ENCODE results near the gene CALML5. TPM values are rescaled to one million over a fixed set of nuclear protein-coding genes. Genes with fewer than 3 reads are reported as not detected.

CALML5 gene
- total and polyA plus RNA-seq, 2 experiments from 2014 or later, result not detected

- 77 to 78% methylated on average over 10 of the region's 10 CpGs for WGBS, 2 experiments (ENCODE audit: low coverage in 1 of 2, low lambda C conversion rate in 2 of 2, missing lambda C conversion rate in 2 of 2)
- H2AFZ ChIP-seq, result no peak overlapping the region
- in situ Hi-C loops (cut with MboI), result no loop called here
- H3K27ac ChIP-seq, result no peak overlapping the region
- H3K9me3 ChIP-seq (ENCODE audit: low read depth), result no peaks in the 10 kb centered on the region
- TF ChIP-seq EZH2 (IDR thresholded peaks at IDR 0.05; ENCODE audit: insufficient read depth, poor library complexity, severe bottlenecking) (no peak), EZH2phosphoT487 (IDR thresholded peaks at IDR 0.05; ENCODE audit: insufficient read depth, low read depth) (no peak)
- no peak for DNase-seq
- H3K79me2 ChIP-seq (ENCODE audit: insufficient read depth), result no peaks in the 10 kb centered on the region
- H3K27me3 ChIP-seq (replicated peaks; ENCODE audit: insufficient read depth), result no peaks in the 10 kb centered on the region
- no peaks in the 10 kb centered on the region for H3K9me2 ChIP-seq (ENCODE audit: insufficient read depth)
- H3K4me1 ChIP-seq (ENCODE audit: insufficient read depth), result no peaks in the 10 kb centered on the region
- H3K4me3 ChIP-seq, result no peak overlapping the region
- no peaks in the 10 kb centered on the region for H3K36me3 ChIP-seq (ENCODE audit: low read depth)
- no peaks in the 10 kb centered on the region for H4K20me1 ChIP-seq (ENCODE audit: insufficient read depth)
- H3K4me2 ChIP-seq (ENCODE audit: unreplicated experiment), result no peak overlapping the region
- H3F3A ChIP-seq (ENCODE audit: insufficient read depth), result no peaks in the 10 kb centered on the region
- no peak overlapping the region for H3K9ac ChIP-seq
These were observed 16.8 kb upstream of the CALML5 start for GRCh38 chr10:5515948-5516761.

- TF ChIP-seq EZH2phosphoT487 (IDR thresholded peaks at IDR 0.05; ENCODE audit: insufficient read depth, low read depth) (no peak), EZH2 (IDR thresholded peaks at IDR 0.05; ENCODE audit: insufficient read depth, poor library complexity, severe bottlenecking) (no peak)
- in situ Hi-C loops (cut with MboI), result no loop called here
- Histone ChIP-seq H3K9me3 (ENCODE audit: low read depth) (no peaks in the 10 kb centered on the region), H3K79me2 (ENCODE audit: insufficient read depth) (no peaks in the 10 kb centered on the region), H3K4me3 (no peak overlapping the region), H3K4me2 (ENCODE audit: unreplicated experiment) (no peak overlapping the region), H3F3A (ENCODE audit: insufficient read depth) (no peaks in the 10 kb centered on the region), H4K20me1 (ENCODE audit: insufficient read depth) (no peaks in the 10 kb centered on the region), H2AFZ (no peak overlapping the region), H3K9me2 (ENCODE audit: insufficient read depth) (no peaks in the 10 kb centered on the region), H3K27ac (no peak overlapping the region), H3K27me3 (replicated peaks; ENCODE audit: insufficient read depth) (no peaks in the 10 kb centered on the region), H3K36me3 (ENCODE audit: low read depth) (no peaks in the 10 kb centered on the region), H3K9ac (no peak overlapping the region), H3K4me1 (ENCODE audit: insufficient read depth) (no peaks in the 10 kb centered on the region)
- no peak for DNase-seq
- 68 to 74% methylated on average over 16 of the region's 16 CpGs for WGBS, 2 experiments (ENCODE audit: low coverage in 1 of 2, low lambda C conversion rate in 2 of 2, missing lambda C conversion rate in 2 of 2)
These were observed 15.0 kb upstream of the CALML5 start for GRCh38 chr10:5514226-5514850.

GRCh38 chr10:5512881-5513612 lies 13.7 kb upstream of the CALML5 start:
- no peak overlapping the region for H3K4me2 ChIP-seq (ENCODE audit: unreplicated experiment)
- in situ Hi-C loops (cut with MboI), result no loop called here

GRCh38 chr10:5512331-5512730 lies 13.0 kb upstream of the CALML5 start:
- H3K36me3 ChIP-seq (ENCODE audit: low read depth), result no peaks in the 10 kb centered on the region
- no peak overlapping the region for H3K4me2 ChIP-seq (ENCODE audit: unreplicated experiment)
- H2AFZ ChIP-seq, result no peak overlapping the region
- 89 to 96% methylated on average over 22 to 25 of the region's 25 CpGs for WGBS, 2 experiments (ENCODE audit: low coverage in 1 of 2, low lambda C conversion rate in 2 of 2, missing lambda C conversion rate in 2 of 2)
- H3K9me2 ChIP-seq (ENCODE audit: insufficient read depth), result no peaks in the 10 kb centered on the region
- no peaks in the 10 kb centered on the region for H4K20me1 ChIP-seq (ENCODE audit: insufficient read depth)
- no peak for DNase-seq
- H3K9ac ChIP-seq, result no peak overlapping the region
- H3K27me3 ChIP-seq (replicated peaks; ENCODE audit: insufficient read depth), result no peaks in the 10 kb centered on the region
- no peak for TF ChIP-seq EZH2phosphoT487 (IDR thresholded peaks at IDR 0.05; ENCODE audit: insufficient read depth, low read depth)
- no peak for TF ChIP-seq EZH2 (IDR thresholded peaks at IDR 0.05; ENCODE audit: insufficient read depth, poor library complexity, severe bottlenecking)
- H3K4me3 ChIP-seq, result no peak overlapping the region
- H3K27ac ChIP-seq, result no peak overlapping the region
- H3K4me1 ChIP-seq (ENCODE audit: insufficient read depth), result no peaks in the 10 kb centered on the region
- H3K79me2 ChIP-seq (ENCODE audit: insufficient read depth), result no peaks in the 10 kb centered on the region
- in situ Hi-C loops (cut with MboI), result no loop called here
- H3F3A ChIP-seq (ENCODE audit: insufficient read depth), result no peaks in the 10 kb centered on the region
- no peaks in the 10 kb centered on the region for H3K9me3 ChIP-seq (ENCODE audit: low read depth)

More at GRCh38 chr10:5512881-5513612, 13.7 kb upstream of the CALML5 start:
- Histone ChIP-seq H3K9me2 (ENCODE audit: insufficient read depth) (no peaks in the 10 kb centered on the region), H3K4me1 (ENCODE audit: insufficient read depth) (no peaks in the 10 kb centered on the region), H4K20me1 (ENCODE audit: insufficient read depth) (no peaks in the 10 kb centered on the region), H3K9me3 (ENCODE audit: low read depth) (no peaks in the 10 kb centered on the region), H3K36me3 (ENCODE audit: low read depth) (no peaks in the 10 kb centered on the region), H2AFZ (no peak overlapping the region), H3K27me3 (replicated peaks; ENCODE audit: insufficient read depth) (no peaks in the 10 kb centered on the region), H3K4me3 (no peak overlapping the region), H3K79me2 (ENCODE audit: insufficient read depth) (no peaks in the 10 kb centered on the region), H3F3A (ENCODE audit: insufficient read depth) (no peaks in the 10 kb centered on the region), H3K9ac (no peak overlapping the region), H3K27ac (no peak overlapping the region)
- DNase-seq, result no peak
- TF ChIP-seq EZH2 (IDR thresholded peaks at IDR 0.05; ENCODE audit: insufficient read depth, poor library complexity, severe bottlenecking) (no peak), EZH2phosphoT487 (IDR thresholded peaks at IDR 0.05; ENCODE audit: insufficient read depth, low read depth) (no peak)
- WGBS, 2 experiments (ENCODE audit: low coverage in 1 of 2, low lambda C conversion rate in 2 of 2, missing lambda C conversion rate in 2 of 2), result 87 to 90% methylated on average over 15 of the region's 15 CpGs
